ENCODE results near the gene SMG6.

SMG6 gene

DNA sequence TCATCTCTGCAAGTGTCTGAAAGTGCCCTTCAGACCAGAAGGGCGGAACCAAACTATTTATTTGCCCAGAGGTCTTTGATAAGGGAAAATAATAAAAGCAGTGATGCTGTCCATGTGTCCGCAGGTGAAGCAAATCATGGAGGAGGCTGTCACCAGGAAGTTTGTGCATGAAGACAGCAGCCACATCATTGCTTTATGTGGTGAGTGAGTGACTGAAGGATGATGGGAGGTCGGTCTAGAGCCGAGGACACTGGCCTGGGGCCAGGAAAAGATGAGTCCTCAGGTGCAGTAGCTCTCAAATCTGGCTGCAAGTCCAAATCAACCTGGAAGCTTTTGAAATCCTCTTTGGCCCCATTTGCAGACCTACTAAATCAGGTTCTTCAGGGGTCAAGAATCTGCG lies 39.8 kb upstream of the SMG6 start:
- TF ChIP-seq, protein P1, sequence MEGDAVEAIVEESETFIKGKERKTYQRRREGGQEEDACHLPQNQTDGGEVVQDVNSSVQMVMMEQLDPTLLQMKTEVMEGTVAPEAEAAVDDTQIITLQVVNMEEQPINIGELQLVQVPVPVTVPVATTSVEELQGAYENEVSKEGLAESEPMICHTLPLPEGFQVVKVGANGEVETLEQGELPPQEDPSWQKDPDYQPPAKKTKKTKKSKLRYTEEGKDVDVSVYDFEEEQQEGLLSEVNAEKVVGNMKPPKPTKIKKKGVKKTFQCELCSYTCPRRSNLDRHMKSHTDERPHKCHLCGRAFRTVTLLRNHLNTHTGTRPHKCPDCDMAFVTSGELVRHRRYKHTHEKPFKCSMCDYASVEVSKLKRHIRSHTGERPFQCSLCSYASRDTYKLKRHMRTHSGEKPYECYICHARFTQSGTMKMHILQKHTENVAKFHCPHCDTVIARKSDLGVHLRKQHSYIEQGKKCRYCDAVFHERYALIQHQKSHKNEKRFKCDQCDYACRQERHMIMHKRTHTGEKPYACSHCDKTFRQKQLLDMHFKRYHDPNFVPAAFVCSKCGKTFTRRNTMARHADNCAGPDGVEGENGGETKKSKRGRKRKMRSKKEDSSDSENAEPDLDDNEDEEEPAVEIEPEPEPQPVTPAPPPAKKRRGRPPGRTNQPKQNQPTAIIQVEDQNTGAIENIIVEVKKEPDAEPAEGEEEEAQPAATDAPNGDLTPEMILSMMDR (IDR thresholded peaks at IDR 0.05; ENCODE audit: borderline replicate concordance, control extremely low read depth, extremely low read depth, insufficient read depth, missing control alignments) = no peak
- no peak for DNase-seq (ENCODE audit: low spot score)
- in situ Hi-C loops (cut with MboI; ENCODE audit: low sequenced_read_pairs, unreplicated experiment) = no loop called here

DNA sequence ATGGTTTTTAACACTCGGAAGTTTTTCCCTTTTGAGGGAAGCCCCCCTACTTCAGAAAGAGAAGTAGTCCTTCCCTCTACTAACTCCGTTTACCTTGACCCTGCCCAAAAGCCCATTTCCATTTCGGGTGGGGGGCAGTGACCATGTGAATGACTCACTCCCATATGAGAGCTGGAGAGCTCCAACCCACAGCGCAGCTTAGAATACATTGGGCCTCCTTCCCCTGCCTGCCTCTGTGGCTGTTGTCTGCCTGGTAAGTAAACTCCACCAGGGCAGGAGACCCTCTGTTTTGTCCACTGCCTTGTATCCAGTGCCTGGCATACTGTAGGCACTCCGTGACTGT lies 34.7 kb upstream of the SMG6 start:
- TF ChIP-seq, protein P1 (IDR thresholded peaks at IDR 0.05; ENCODE audit: borderline replicate concordance, control extremely low read depth, extremely low read depth, insufficient read depth, missing control alignments) = no peak
- in situ Hi-C loops (cut with MboI; ENCODE audit: low sequenced_read_pairs, unreplicated experiment) = no loop called here
- no peak for DNase-seq (ENCODE audit: low spot score)

DNA sequence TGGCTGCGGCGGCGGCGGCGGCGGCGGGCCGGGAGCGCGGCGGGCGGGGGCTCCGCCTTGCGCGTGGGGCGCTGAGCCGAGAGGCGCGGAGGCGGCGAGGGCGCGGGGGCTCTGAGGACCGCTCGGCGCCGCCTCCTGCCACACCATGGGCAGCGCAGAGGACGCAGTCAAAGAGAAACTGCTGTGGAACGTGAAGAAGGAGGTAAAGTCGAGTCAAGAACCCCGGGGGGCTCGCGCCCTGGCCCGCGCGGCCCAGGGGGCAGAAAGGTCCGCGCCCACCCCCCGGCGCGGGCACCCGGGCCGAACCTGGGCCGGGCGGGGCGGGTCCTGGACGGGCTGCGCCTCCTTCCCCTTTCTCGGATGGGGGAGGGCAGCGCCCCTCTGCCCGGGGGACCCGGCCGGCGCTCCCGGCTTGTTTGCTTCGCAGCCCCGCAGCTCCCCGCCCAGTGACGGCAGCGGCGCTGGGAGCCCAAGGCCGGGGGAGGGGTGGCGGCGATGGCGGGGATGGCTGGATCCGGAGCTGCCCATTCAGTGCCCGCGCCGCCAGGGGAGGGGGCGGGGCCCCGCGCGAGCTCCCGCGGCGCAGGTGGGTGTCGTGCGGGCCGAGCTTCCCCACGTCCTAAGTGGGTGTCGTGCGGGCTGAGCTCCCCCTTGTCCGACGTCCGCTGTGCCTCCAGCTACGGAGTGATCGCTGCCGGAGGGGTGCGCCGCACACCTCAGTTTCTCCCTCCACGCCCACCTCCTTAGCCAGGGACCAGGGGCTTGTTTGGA lies 34.1 kb upstream of the SMG6 start:
- TF ChIP-seq, protein P1 (IDR thresholded peaks at IDR 0.05; ENCODE audit: borderline replicate concordance, control extremely low read depth, extremely low read depth, insufficient read depth, missing control alignments) = no peak
- peak; percentile 79 for DNase-seq (ENCODE audit: low spot score)
- in situ Hi-C loops (cut with MboI; ENCODE audit: low sequenced_read_pairs, unreplicated experiment) = no loop called here

DNA sequence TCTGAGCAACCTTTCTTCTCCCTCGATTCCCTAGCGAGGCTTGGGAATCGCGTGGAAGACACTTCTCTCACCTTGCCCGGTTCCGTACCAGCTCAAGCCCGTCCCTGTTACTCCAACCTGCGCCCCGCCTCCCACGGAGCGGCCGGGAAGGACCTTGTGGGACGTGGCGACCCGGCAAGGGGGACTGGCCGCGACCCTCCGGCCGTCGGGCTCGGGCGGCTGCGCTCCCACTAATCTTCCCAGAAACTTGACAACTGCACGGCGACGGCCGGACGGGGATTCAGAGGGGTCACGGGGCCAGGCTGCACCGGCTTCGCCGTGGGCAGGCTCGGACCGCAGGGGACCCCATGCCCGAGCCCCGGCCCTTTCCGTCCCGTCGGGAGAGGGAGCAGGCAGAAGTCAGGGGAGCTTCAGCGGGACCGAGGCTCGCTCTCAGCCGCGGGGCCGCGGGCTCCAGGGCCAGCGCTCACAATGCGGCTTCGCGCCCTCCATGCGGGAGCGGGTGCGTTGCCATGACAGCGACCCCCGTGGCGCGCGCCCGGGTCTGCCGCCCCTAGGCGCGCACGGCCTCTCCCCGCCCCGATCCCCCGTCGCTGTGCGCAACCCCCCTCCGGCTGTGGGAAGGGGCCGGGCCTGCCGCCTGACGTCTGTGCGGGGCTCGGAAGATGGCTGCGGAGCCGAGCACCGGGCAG lies 33.4 kb upstream of the SMG6 start, which contains the start of gene SGSM2:
TSS of gene SGSM2 (plus strand) at position 650 of the 692 bp plus-strand sequence. CDS start 188 bp downstream, outside the sequence.
- in situ Hi-C loops (cut with MboI; ENCODE audit: low sequenced_read_pairs, unreplicated experiment) = no loop called here
- peak; percentile 91 for DNase-seq (ENCODE audit: low spot score)
- TF ChIP-seq, protein P1 (IDR thresholded peaks at IDR 0.05; ENCODE audit: borderline replicate concordance, control extremely low read depth, extremely low read depth, insufficient read depth, missing control alignments) = no peak

DNA sequence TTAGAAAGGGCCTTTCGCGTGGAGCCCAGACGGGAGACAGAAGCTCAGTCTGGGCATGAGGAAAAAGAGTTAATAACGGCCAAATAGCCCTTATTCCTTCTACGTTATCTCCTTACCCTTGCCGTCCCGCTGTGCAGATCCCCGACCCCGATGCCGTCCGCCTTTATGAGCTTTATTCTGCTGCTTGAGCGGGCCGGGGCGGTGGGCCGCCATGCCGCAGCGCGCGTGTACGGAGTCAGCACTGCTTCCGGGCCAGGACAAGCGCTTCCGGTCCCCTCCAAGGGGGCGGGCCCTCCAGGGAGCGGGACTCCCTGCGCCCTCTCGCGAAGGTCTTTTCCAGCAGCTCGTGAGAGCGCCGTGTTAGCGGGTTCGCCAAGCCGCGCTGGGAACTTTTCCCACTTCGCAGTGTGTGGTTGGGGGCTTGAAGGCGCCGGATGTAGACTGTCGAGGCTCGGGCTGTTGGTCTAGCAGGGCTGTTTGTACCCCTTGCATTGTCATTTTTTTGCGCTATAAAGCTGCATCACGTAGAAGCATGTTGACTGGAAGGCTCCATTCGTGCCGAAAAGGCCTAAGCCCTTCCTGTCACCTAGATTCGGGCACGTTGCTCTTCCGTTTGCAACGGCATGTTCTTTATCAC lies 32.7 kb upstream of the SMG6 start, which contains the start of gene TSR1:
TSS of gene TSR1 (minus strand) at position 243 of the 637 bp plus-strand sequence. CDS start at position 213, 30 bp downstream.
- in situ Hi-C loops (cut with MboI; ENCODE audit: low sequenced_read_pairs, unreplicated experiment) = no loop called here
- TF ChIP-seq, protein P1 (IDR thresholded peaks at IDR 0.05; ENCODE audit: borderline replicate concordance, control extremely low read depth, extremely low read depth, insufficient read depth, missing control alignments) = peak; percentile 42

DNA sequence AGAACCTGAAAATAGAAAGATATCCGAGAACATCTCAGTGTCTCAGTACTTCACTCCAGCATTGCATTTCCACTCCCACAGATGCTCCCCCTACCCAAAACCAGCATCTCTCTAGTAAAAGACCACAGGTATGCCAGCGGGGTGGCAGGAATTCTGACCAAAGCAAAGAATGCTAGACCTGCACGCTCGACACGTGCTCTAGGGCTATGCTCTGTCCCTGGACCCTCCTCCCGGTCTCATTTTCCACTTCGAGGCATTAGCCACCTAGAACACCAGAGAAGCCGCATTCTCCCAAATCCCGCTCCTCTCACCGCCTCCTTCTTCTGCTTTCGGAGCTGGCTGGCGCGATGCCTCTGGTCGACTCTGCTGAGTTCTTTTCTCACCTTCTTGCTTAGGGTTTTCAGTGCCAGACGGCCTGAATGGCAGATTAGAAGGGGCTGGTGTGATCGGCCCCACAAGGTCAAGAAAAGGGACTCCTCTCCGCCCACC lies 32.2 kb upstream of the SMG6 start:
- no peak for DNase-seq (ENCODE audit: low spot score)
- TF ChIP-seq, protein P1 (IDR thresholded peaks at IDR 0.05; ENCODE audit: borderline replicate concordance, control extremely low read depth, extremely low read depth, insufficient read depth, missing control alignments) = no peak
- in situ Hi-C loops (cut with MboI; ENCODE audit: low sequenced_read_pairs, unreplicated experiment) = no loop called here

More for the DNA sequence above, 32.7 kb upstream of the SMG6 start, which contains the start of gene TSR1:
- peak; percentile 99 for DNase-seq (ENCODE audit: low spot score)

Data from GM13976 (cell line).